SK-N-SH (cell line): ENCODE data around the gene GUCA1A.

ENCODE experiments used
- CTCF ChIP-seq: fragments of 200-600 bp; sonication (generic); IDR thresholded peaks from 2 replicates; pipeline ENCODE4 v1.6.1; 2017; ENCODE audit warnings: antibody characterized with exemption, mild to moderate bottlenecking, moderate library complexity
- RXRA ChIP-seq: IDR thresholded peaks from 2 replicates; pipeline ENCODE4 v1.4.0; 2012; ENCODE audit warnings: low read depth, mild to moderate bottlenecking, borderline replicate concordance

GRCh38 chr6:42140756-42141602, 32.2 kb upstream of the GUCA1A start:
- TF ChIP-seq RXRA (no peak), CTCF (no peak)
